B cell (primary cell): ENCODE measurements around the gene ABHD5. TPM values are rescaled to one million over a fixed set of nuclear protein-coding genes. Genes with fewer than 3 reads are reported as not detected.

Source experiments
- ATAC-seq: fragments of 200-7000 bp; cut with Tn5 transposase; one replicate; pipeline ENCODE4 v1.10.0; 2021; ENCODE audit warnings: low read depth, mild to moderate bottlenecking, moderate number of reproducible peaks, moderate library complexity
- CTCF ChIA-PET: fragments of 350-600 bp; sonication (Branson Sonifier 250); formaldehyde crosslinking; loops from one replicate; lab custom pipeline; 2021; ENCODE audit warnings: antibody characterized with exemption, inconsistent platforms; lab: Charles Lee
- POLR2A ChIA-PET: fragments of 350-600 bp; sonication (Branson Sonifier 250); formaldehyde crosslinking; loops from one replicate; lab custom pipeline; 2021; ENCODE audit warnings: antibody characterized with exemption; lab: Charles Lee
- DNase-seq: peaks from one replicate; pipeline ENCODE4 v3.0.0; 2013
- H2AFZ ChIP-seq: 2 replicates; pipeline ENCODE4 v1.6.1; 2012; ENCODE audit warnings: mild to moderate bottlenecking, low read depth, low read length; ENCODE audit not compliant: insufficient read depth, poor library complexity, severe bottlenecking
- H3K27ac ChIP-seq, 2 donors: 1 replicate in 1 of 2; 2 replicates in 1 of 2; pipeline ENCODE4 v1.5.1; 2012 to 2013; ENCODE audit warnings: low read length in 2 of 2, mild to moderate bottlenecking in 2 of 2, moderate library complexity in 1 of 2
- H3K27me3 ChIP-seq, 4 experiments: fragments of 200-600 bp in 1 of 4; sonication (generic) in 1 of 4; replicated peaks in 1 of 4; 1 replicate in 2 of 4; 2 replicates in 2 of 4; pipeline versions ENCODE4 v1.6.1 to v1.7.0; 2013 to 2016; ENCODE audit warnings: low read length in 3 of 4, mild to moderate bottlenecking in 2 of 4, mixed read lengths in 1 of 4, moderate library complexity in 1 of 4; ENCODE audit not compliant: insufficient read depth in 4 of 4, control insufficient read depth in 3 of 4; ENCODE audit errors: control extremely low read depth in 1 of 4
- H3K36me3 ChIP-seq, 2 experiments: replicated peaks in 1 of 2; 1 replicate in 1 of 2; 2 replicates in 1 of 2; pipeline versions ENCODE4 v1.6.1 to v1.7.1; 2013; ENCODE audit warnings: low read length in 1 of 2; ENCODE audit not compliant: insufficient read depth in 2 of 2, control insufficient read depth in 1 of 2; ENCODE audit errors: control extremely low read depth in 1 of 2, extremely low read depth in 1 of 2
- H3K4me1 ChIP-seq, 2 donors: fragments of 200-600 bp in 1 of 2; sonication (generic) in 1 of 2; 1 replicate in 1 of 2; 2 replicates in 1 of 2; pipeline versions ENCODE4 v1.5.1 to v1.6.1; 2013 to 2017; ENCODE audit warnings: low read length in 2 of 2; ENCODE audit not compliant: control insufficient read depth in 2 of 2, insufficient read depth in 2 of 2
- H3K4me2 ChIP-seq: replicated peaks from 2 replicates; pipeline ENCODE3; 2012; ENCODE audit warnings: mild to moderate bottlenecking, low read depth, low read length; ENCODE audit not compliant: poor library complexity, severe bottlenecking
- H3K4me3 ChIP-seq, 5 experiments: fragments of 200-600 bp in 1 of 5; sonication (generic) in 1 of 5; 1 replicate in 3 of 5; 2 replicates in 2 of 5; pipeline versions ENCODE4 v1.5.1 to v1.7.0; 2011 to 2016; ENCODE audit warnings: low read length in 4 of 5, mild to moderate bottlenecking in 4 of 5, low read depth in 2 of 5, control low read depth in 1 of 5, moderate library complexity in 1 of 5; ENCODE audit not compliant: insufficient read depth in 1 of 5; ENCODE audit errors: control extremely low read depth in 1 of 5, extremely low read depth in 1 of 5
- H3K79me2 ChIP-seq: fragments of 200-600 bp; sonication (generic); one replicate; pipeline ENCODE4 v1.6.0; 2016; ENCODE audit warnings: low read length; ENCODE audit not compliant: control insufficient read depth, insufficient read depth
- H3K9ac ChIP-seq: fragments of 200-600 bp; sonication (generic); 2 replicates; pipeline ENCODE4 v1.6.1; 2017; ENCODE audit warnings: mild to moderate bottlenecking, low read length, moderate library complexity
- H3K9me3 ChIP-seq, 3 donors: one replicate each; pipeline versions ENCODE4 v1.6.1 to v1.7.1; 2013; ENCODE audit warnings: low read length in 2 of 3; ENCODE audit not compliant: control insufficient read depth in 2 of 3, insufficient read depth in 1 of 3; ENCODE audit errors: control extremely low read depth in 1 of 3
- H4K20me1 ChIP-seq: 2 replicates; pipeline ENCODE4 v1.6.0; 2012; ENCODE audit warnings: mild to moderate bottlenecking, low read length; ENCODE audit not compliant: insufficient read depth, control insufficient read depth, poor library complexity, severe bottlenecking
- H3K27ac Mint-ChIP-seq: one replicate; pipeline ENCODE4 v1.8.0; 2021; ENCODE audit warnings: mixed read lengths
- H3K27me3 Mint-ChIP-seq: one replicate; pipeline ENCODE4 v1.8.0; 2021; ENCODE audit warnings: mixed read lengths
- H3K4me1 Mint-ChIP-seq: one replicate; pipeline ENCODE4 v1.8.0; 2021; ENCODE audit warnings: mixed read lengths
- H3K4me3 Mint-ChIP-seq: one replicate; pipeline ENCODE4 v1.8.0; 2021; ENCODE audit warnings: mixed read lengths
- H3K9me3 Mint-ChIP-seq: one replicate; pipeline ENCODE4 v1.8.0; 2022; ENCODE audit warnings: mixed read lengths; ENCODE audit not compliant: insufficient read depth
- CTCF ChIP-seq: fragments of 200-600 bp; IDR thresholded peaks from one replicate; pipeline ENCODE4 v1.8.0; 2022; ENCODE audit warnings: antibody characterized with exemption, mild to moderate bottlenecking
- EZH2 ChIP-seq: IDR thresholded peaks from 2 replicates; pipeline ENCODE4 v1.6.1; 2012; ENCODE audit warnings: borderline replicate concordance, low read depth, mild to moderate bottlenecking, moderate library complexity, low read length; ENCODE audit not compliant: insufficient read depth, poor library complexity, severe bottlenecking
- WGBS: methylation state at CpG from one replicate; pipeline ENCODE4 v1.1.5; 2013; ENCODE audit warnings: missing lambda C conversion rate; ENCODE audit not compliant: insufficient coverage; 5-methylcytosine and 5-hydroxymethylcytosine counted together
- intact Hi-C: fragments of 100-400 bp; cut with micrococcal nuclease; formaldehyde crosslinking; loops from one replicate; pipeline ENCODE4 v1.10.0; 2022
- polyA plus RNA-seq: library from polyadenylated mRNA; depleted of rRNA; stranded (reverse); fragments of >200 nt; gene quantifications from 2 replicates; pipeline ENCODE4 v1.2.3, GENCODE V29; 2012
- total RNA-seq, 2 donors: library from RNA; stranded (reverse); fragments of 120-200 nt in 1 of 2; gene quantifications; 1 replicate in 1 of 2; 2 replicates in 1 of 2; pipeline versions ENCODE4 v1.2.3 to v1.2.4, GENCODE V29; 2013 to 2022

The ABHD5 gene
- total and polyA plus RNA-seq, 2 donors (not counting 1 experiment from before 2014, with no cell fraction given), result 4.7 to 12.1 TPM

- no peaks in the 10 kb centered on the region for H3K4me1 ChIP-seq
- no peak overlapping the region for H2AFZ ChIP-seq
- ChIA-PET CTCF (no interaction called here), POLR2A (no interaction called here)
- ATAC-seq, result no peak
- H3K36me3 ChIP-seq, result no peaks in the 10 kb centered on the region
- H3K27ac Mint-ChIP-seq, result no peak overlapping the region
- no peak overlapping the region for H3K4me3 Mint-ChIP-seq
- H3K4me2 ChIP-seq, result no peak overlapping the region
- no peak overlapping the region for H3K9ac ChIP-seq
- H3K4me3 ChIP-seq, result no peak overlapping the region
- H3K27ac ChIP-seq, result no peak overlapping the region
- no peaks in the 10 kb centered on the region for H3K79me2 ChIP-seq
- no peaks in the 10 kb centered on the region for H3K27me3 ChIP-seq
- no peaks in the 10 kb centered on the region for H3K27me3 Mint-ChIP-seq
- no peaks in the 10 kb centered on the region for H4K20me1 ChIP-seq
- H3K9me3 Mint-ChIP-seq, result no peaks in the 10 kb centered on the region
- no peaks in the 10 kb centered on the region for H3K9me3 ChIP-seq
- H3K4me1 Mint-ChIP-seq, result no peaks in the 10 kb centered on the region
- no peak for TF ChIP-seq CTCF
- TF ChIP-seq EZH2, result no peak
- WGBS, result 82% methylated on average over 4 of the region's 5 CpGs
- DNase-seq, result no peak
- intact Hi-C loops, result no loop called here
These were observed 37.7 kb downstream of the ABHD5 start for GRCh38 chr3:43728476-43728875.

GRCh38 chr3:43728947-43729346, 38.2 kb downstream of the ABHD5 start:
- WGBS, result 100% methylated on average over 2 of the region's 5 CpGs
- no peaks in the 10 kb centered on the region for H4K20me1 ChIP-seq
- Mint-ChIP-seq H3K27me3 (no peaks in the 10 kb centered on the region), H3K9me3 (no peaks in the 10 kb centered on the region), H3K4me1 (no peaks in the 10 kb centered on the region), H3K4me3 (no peak overlapping the region), H3K27ac (no peak overlapping the region)
- DNase-seq (no peak), ATAC-seq (no peak)
- no peak overlapping the region for H2AFZ ChIP-seq
- H3K36me3 ChIP-seq, result no peaks in the 10 kb centered on the region
- H3K79me2 ChIP-seq, result no peaks in the 10 kb centered on the region
- POLR2A ChIA-PET, result no interaction called here
- no peak for TF ChIP-seq CTCF
- TF ChIP-seq EZH2, result no peak
- H3K4me3 ChIP-seq, result no peak overlapping the region
- H3K9ac ChIP-seq, result no peak overlapping the region
- H3K27ac ChIP-seq, result no peak overlapping the region
- no peaks in the 10 kb centered on the region for H3K9me3 ChIP-seq
- no peaks in the 10 kb centered on the region for H3K4me1 ChIP-seq
- no peak overlapping the region for H3K4me2 ChIP-seq
- CTCF ChIA-PET, result interaction anchor here (1.3 kb wide), 1 partner anchor 31 kb away, joined by 3 read pairs; no protein-coding TSS in a partner anchor
- intact Hi-C loops, result no loop called here
- no peaks in the 10 kb centered on the region for H3K27me3 ChIP-seq
